Embryonic facial prominence (tissue), 1 donor: Measurements from ENCODE around the gene ARSI.
A peak's percentile ranks its signal among the peaks of the same experiment; 100 is the strongest.
"Not testable (repeated sequence)": the region's sequence is repeated elsewhere in the genome, so short reads cannot be mapped to it uniquely, and the experiment has no call there.

Experiments used
- DNase-seq: peaks from one replicate; pipeline ENCODE4 v3.0.0-alpha.2; 2016; ENCODE audit errors: extremely low spot score

The ARSI gene

DNA sequence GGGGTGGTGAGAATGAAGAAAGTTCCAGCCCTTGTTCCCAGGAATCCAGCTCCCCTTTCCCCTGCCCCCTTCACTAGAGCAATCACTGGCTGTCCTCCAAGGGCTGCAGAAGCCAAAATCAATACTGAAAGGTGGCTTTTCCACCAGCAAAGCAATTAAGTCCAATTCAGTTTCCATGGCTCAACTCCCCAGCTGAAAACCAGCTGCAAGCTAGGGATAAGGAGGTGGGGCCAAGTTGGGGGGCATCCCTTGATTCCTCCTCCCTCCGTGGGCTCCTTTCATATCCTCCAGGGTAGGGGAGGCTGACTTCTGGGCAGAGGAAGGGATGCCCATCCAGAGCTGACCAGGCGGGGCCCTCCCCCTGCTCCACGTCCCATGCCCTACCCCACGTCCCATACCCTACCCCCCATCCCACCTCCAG lies 35.8 kb downstream of the ARSI start:
- peak; percentile 36 for DNase-seq

DNA sequence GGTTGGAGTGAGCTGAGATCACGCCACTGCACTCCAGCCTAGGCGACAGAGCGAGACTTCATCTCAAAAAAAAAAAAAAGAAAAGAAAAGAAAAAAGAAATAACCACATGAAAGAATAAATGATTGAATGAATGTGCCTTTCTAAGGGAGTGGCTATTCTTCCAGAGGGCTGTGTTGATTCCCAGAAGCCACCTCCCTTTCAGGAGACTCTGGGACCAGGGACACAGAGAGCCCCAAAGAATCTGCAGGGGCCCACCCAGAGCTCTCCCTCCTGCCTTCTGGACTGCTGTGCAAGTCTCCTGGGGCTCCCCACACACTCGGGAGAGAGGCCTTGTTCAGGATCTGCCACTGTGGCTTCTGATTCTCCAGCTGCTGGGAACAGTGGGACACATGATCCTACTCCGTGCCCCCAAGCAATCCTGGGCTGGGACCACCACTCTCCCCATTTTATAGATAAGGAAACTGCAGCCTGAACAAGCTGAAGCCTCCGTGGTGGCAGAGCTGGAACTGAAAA lies 36.8 kb downstream of the ARSI start:
- no peak for DNase-seq

DNA sequence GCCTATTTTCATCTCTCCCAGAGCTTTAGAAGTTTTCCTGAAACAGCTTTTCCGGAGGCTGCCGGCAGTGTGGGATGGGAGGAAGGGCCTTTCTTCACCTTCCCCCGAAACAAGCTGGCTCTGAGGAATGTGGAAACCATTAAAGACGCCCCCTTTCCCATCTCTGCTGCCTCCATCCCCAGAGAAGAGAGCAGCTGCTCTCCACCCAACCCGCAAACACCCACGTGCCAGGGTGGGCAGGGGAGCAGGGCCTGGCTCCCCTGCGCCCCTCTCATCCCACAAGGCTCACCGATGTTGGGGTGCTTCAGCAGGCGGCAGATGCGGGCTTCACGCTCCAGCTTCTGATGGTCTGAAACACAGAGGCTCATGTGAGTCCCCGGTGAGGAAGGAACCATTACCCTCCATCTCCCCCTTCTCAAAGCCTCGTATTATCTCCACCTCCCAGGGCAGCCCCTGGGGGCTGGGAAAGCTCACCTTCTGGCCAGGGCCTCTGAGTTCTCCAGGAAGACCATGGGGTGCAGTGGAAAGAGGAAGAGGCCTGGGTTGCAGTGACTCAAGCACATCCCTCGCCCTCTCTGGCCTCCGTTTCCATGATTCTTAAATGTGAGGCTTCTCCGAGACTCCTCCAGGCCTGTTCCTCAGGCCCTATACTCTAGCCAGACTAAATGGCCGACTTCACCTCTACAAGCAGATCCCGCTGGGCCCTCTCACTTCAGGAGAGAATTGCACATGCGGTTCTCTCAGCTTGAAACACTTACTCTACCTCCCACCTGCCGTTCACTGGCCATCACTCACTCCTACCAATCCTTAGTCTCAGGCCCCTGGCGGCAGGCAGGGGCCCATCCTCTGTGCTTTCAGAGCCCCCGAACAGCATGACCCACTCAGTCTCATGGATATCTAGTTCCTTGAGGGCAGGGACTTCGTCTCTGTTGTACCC lies 37.8 kb downstream of the ARSI start:
- DNase-seq = no peak

DNA sequence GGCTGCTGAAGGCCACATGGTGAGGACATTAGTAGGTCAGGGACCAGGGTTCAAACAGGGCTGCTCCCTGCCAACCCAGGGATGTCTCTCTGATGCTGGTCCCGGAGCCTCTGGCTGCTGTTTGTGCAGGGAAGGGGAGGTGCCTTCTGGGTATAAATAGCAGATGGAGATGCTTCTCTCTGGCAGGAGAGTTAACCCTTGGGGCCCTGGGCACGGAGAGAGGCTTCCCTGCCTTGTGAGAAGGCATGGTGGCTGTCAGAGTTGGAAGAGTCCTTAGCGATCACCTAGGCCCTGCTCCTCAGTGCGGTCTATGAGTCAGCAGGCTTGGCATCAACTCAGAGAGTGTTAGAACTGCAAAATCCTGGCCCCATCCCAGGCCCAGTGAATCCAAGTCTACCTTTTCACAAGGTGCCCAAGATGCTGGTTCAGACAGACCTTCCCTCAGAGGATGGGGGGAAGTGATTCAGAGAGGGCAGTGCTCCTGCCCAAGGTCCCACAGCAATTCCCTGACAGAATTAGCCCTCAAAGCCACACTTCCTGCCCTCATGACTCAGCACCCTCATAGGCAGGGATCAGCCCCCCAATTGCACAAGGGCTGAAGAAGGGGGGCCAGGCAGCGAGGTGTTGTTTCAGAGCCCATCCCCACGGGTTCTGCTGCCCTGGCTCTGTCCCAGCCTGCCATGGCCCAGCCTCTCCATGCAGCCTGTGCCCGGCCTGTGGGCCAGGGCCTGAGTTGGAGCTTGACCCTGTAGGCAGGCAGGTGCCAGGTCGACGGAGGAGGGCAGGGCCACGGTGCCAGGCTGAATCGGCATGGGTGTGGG lies 38.7 kb downstream of the ARSI start:
- no peak for DNase-seq

DNA sequence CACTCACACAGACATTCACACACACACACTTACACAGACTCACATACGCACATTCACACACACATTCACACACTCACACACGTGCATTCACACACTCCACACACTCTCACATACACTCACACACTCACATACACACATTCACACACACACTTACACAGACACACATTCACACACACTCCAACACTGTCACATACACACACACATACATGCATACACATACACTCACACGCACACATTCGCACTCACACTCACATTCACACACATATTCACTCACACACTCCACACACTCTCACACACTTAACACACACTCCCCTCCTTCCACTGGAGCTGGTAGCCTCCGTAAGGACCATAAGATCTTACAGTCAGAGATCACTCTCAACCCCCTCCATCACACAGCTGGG lies 39.3 kb downstream of the ARSI start:
- no peak for DNase-seq

DNA sequence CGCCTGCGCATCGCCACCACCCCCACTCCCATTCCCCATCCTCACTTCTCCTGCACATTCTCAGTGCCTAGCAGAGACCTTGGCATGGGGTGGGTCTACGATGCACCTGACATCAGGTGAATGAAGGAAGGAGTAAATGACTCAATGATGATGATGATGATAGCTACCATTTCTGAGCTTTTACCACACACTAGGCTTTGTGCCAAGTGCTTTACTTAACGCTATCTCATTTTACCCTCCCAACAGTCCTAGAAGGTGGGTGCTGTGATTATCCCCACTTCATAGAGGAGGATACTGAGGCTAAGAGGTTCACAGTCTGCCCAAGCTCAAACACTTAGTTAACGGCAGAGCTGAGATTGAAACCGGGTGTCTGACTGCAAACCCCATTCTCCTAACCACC lies 40.2 kb downstream of the ARSI start:
- no peak for DNase-seq

DNA sequence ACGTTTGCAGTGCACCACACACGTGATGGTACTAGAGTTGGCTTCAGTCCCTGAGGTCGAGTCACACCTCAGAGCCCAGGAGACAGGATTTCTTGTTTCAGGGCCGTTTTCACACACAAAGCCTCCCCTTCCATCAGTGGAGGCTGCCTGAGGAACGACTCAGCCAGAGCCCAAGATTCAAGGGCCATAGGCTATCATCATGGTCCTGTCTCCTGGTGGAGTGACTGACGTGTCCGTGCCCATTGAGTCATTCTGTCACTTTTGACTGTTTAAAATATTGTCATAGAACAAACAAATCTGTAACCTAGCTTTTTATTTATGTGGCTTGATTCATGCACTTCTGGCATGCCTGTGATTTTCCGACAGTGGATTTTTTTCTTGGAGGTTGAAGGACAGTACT lies 41.5 kb downstream of the ARSI start:
- DNase-seq = no peak

DNA sequence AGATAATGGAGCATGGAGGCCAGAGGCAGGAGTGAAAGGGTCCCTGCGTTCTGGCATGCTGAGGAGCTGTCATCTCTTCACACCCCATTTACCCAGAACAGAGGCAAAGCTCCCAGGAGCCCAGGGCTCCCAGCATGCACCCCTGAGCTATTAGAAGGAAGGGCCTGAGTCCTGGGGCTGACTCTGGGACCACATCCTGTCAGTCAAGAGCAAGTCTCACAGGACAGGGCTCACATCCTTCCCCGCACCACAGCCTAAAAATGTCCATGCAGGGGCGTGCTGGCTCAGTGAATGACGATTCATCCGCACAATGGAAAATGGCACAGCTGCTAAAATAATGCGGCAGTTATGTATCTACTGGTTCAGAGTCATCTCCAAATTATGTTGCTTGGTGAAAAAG lies 44.6 kb downstream of the ARSI start:
- DNase-seq = no peak

DNA sequence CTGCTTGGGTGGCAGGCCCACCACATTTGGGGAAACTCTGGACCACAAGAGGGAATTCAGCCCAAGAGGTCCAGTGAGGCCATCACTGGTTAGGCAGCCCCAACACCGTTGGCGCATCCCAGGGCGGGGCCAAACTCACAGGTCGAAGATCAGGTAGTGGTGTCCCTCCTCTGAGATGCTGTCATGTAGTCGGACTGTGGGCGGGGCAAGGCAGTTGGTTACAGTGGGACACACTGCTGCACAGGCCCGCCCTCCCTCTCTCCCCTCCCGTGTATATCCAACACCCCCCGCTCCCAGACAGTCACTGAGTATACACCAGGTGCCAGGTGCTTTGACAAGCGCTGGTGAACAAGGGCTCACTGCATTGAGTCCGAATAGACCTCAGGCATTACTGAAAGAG lies 45.3 kb downstream of the ARSI start:
- no peak for DNase-seq

DNA sequence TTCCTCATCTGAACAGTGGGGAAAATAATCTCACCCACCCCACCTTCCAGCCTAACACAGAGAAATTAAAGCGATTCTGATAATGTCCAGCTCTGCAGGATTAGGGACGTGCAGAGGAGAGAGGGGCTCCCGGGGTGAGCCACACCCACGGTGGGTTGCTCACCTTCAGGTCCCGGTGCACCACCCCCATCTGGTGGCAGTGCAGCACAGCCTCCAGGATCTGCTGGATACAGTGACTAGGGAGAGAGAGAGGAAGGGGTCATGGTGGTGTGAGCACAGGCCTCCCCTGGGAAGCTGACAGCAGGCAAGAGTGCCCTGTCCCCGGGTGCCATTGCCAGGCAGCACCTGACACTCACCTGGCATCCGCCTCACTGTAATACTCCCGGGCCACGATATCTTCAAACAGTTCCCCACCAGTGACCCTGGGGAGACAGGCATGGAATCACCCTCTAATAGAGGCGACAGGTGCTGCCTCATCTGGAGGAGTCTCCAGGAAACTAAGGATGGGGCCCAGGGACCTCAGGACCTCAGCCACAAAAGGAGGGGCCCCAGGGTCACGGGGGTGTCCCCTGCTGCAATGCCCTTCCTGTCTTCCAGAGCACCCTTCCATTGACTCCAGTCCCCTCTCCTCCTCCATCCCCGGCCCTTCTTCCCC lies 46.2 kb downstream of the ARSI start:
- DNase-seq = no peak

DNA sequence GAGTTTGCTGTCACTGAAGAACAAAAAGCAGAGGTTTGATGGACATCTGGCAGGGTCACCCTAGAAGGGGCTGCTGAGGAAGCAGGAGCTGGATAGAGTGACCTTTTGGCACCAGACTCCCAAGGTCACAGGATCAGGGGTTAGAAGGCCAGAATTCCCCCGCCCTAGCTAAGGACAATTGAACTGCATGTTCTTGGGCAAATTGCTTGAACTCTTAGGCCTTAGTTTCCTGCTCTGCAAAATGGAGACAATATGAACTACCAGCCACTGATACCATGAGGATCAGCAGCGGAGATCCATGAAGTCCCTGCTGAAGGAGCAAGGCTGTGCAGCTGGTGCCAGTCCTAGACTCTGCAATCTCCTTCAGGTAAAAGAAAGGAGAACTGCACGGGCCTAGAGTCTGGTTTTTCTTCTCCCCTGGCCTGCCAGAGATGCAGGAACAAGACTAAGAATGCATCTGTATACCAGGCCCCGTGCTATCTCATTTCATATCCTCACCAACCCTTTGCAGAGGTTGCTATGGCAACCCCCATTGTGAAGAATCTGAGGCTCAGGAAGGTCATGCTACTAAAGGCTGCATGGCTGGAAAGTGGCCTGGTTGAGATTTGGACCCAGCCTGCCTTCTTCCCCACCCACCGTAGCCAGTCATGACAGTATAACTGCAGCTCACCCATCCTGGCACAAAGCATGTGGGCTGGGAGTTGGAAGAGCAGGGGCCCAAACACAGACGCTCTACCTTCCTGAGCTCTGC lies 46.9 kb downstream of the ARSI start:
- no peak for DNase-seq

DNA sequence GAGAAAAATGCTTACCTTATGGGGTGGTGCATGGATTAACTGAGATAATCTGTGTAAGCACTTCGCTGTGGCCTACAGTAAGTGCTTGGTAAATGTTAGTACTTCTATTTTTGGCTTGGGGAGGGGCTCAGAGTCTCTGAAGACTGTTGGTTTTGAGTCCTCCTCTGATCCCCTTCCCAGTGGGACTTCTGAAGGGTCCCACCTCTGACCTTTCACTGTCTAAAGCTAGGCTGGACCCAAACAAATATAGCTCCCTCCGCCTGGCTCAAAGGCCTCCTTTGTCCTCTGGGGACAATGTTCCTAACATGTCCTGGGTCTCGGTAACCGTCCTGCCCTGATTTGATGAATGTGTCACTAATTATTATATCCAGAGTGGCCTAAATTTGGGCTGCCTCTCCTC lies 47.9 kb downstream of the ARSI start:
- no peak for DNase-seq

DNA sequence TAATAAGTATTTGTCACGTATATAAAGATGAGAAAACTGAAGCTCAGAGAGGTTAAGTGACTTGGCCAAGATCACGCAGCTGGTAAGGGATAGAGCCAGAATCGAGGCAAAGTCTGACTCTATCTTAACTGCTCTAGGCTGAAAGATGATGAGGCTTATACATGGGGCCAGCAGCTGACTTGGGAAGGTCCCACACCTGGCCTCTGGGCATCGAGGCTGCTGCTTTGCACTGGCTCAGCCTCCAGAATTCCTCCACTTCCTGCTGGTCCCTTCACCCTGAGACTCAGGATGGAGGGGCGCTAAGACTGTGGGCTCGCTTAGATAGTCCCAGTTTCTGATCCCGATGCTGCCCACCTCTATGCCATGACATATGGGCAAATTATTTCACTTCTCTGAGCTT lies 48.3 kb downstream of the ARSI start:
- DNase-seq = no peak

DNA sequence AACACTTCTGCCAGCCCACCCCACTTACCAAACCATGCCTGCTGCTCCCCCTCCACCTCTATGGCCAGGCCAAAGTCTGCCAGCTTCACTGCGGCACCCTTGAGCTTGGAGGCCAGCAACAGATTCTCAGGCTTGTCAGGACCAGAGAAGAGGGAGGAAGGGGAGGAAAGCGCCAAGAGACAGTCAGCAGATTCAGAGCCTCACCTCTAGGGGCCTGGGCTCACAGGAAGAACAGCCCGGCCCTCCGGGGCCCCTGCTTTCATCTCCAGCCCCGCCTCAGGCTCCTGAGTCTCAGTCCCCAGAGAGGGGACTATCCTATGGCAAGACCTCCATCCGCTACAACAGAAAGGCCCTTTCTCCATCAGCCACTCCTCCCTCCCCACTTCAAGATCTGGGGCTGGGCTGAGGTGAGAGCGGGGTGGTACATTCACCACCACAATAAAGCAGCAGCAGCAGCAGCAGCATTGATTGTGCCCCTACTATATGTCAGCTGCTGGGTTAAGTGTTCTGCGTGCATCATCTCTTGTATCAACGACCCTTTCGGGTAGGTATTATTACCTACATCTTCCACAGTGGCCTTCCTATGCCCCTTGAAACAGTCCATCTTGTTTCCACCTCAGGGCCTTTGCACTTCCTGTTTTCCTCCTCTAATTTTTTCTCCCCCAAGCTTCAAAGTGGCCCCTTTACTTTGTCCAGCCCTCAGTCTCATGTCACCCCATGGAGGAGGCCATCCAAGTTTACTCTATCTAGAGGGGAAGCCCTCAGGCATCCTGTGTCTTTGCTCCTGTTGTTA lies 49.1 kb downstream of the ARSI start:
- DNase-seq = no peak

DNA sequence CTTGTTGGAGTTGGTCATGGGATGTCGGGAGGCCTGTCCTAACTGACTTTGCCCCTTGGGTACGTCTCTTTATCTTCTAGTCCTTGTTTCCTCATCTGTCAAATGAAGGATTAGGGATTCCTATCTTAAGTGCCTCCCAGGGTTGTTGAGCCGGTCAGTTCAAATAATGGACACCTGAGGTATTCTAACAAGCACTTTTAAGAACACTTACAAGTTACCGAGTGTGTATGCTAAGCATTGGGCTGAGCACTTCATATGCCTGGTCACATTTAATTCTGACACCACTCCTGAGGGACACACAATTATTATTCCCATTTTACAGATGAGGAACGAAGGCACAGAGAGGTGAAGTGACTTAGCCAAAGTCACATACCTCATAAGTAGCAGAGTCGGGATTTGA lies 50.2 kb downstream of the ARSI start:
- no peak for DNase-seq

DNA sequence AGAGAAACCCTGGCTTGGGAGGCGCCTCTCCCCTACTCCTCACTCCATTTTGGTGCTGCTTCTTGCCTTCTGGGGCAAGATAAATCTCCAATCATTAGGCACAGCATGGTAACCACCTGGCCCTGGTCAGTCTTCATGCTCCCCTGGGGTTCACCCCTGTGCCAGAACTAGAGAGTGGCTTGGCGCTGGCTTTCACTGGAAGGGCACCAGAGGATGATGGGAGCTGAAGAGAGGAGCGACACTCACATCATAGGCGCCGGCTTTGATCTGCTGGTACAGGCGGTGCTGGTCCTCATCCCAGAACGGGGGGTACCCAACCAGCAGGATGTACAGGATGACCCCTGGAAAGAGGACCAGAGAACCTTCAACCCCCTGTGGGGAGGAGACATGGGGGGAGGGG lies 51.2 kb downstream of the ARSI start:
- DNase-seq = no peak

DNA sequence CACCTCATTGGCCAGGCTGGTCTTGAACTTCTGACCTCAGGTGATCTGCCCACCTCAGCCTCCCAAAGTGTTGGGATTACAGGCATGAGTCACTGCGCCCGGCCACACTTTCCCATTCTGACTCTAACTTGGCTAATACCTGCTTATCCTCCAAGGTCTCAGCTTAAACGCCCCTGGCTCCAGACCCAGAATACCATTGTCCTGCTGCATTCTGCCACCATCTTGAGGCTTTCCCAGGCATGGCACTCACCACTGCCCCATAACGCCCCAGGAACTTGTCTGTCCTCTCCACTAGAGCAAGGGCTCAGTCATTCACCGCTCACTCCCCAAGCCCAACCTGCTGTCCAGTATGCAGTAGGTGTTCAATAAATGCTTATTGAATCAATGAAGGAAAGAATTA lies 53.0 kb downstream of the ARSI start:
- DNase-seq = no peak

DNA sequence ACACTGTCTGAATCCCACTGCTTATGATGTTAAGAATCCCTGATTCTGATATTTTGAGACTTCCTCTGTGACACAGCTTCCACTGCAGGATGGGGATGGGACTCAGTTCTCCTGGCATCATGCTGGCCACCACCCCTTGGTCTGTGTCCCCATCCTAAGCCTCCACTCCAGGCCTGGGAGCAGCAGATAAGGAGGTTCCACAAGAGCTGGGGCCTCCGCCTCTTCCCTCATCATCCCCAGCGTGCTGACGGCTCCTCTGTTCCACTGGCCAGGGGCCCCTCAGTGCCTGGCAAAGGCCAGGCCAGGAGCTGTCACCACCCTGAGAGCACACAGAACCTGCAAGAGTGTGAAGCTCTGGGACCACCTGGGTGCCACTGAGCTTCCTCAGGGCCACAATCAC lies 53.8 kb downstream of the ARSI start:
- no peak for DNase-seq

DNA sequence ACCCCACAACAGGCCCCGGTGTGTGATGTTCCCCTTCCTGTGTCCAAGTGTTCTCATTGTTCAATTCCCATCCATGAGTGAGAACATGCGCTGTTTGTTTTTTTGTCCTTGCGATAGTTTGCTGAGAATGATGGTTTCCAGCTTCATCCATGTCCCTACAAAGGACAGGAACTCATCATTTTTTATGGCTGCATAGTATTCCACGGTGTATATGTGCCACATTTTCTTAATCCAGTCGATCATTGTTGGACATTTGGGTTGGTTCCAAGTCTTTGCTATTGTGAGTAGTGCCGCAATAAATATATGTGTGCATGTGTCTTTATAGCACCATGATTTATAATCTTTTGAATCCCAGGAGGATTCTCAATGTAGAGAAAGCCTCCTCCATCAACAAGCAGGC lies 54.2 kb downstream of the ARSI start:
- not testable (repeated sequence) for DNase-seq

DNA sequence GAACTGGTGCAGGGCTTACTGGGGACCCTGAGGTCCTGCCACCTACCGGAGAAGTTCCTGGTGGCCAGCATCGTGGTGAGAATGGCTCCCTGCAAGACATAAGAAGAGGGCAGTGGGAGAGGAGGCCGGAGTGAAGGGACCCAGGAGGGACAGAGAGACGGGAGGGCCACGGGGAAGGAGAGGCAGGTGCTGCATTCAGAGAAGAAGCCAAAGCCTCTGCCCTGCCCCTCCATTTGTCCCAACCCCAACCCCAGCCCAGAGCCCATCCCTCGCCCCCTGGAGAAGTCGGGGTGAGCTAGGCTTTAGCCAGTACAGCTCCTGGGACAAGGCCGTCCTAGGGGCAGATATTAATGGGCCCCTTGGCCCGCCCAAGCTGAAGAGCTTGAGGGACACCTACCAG lies 55.0 kb downstream of the ARSI start:
- no peak for DNase-seq

DNA sequence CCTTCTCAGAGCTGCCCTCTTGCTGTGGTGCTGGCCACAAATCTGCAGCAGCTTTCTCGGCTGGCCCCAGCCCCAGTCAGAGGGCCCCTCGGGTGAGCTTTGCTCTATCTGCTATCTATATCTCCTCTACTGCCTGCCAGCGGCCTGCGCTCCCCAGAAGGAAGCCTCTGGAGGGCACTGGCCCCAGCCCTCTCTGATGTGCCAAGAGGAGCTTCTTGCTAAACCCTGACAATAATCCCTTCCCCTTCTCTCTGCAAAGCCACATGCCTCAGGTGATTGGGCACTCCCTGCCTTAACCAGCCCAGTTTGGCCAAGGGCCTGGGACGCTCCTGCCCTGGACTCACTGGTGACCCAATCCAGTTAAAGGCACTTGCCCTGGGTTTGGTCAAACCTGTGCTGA lies 55.9 kb downstream of the ARSI start:
- no peak for DNase-seq
